Activated naive CD4-positive, alpha-beta T cell treated with anti-CD3 and anti-CD28 coated beads, Interleukin-2, amount 50 U/mL, for 16 hours (primary cell): Measurements from ENCODE around the gene FCHO2.
"Not testable (repeated sequence)": the region's sequence is repeated elsewhere in the genome, so short reads cannot be mapped to it uniquely, and the experiment has no call there.

Experiments
- DNase-seq: peaks from one replicate; pipeline ENCODE4 v3.0.0-alpha.2; 2020

The FCHO2 gene, protein sequence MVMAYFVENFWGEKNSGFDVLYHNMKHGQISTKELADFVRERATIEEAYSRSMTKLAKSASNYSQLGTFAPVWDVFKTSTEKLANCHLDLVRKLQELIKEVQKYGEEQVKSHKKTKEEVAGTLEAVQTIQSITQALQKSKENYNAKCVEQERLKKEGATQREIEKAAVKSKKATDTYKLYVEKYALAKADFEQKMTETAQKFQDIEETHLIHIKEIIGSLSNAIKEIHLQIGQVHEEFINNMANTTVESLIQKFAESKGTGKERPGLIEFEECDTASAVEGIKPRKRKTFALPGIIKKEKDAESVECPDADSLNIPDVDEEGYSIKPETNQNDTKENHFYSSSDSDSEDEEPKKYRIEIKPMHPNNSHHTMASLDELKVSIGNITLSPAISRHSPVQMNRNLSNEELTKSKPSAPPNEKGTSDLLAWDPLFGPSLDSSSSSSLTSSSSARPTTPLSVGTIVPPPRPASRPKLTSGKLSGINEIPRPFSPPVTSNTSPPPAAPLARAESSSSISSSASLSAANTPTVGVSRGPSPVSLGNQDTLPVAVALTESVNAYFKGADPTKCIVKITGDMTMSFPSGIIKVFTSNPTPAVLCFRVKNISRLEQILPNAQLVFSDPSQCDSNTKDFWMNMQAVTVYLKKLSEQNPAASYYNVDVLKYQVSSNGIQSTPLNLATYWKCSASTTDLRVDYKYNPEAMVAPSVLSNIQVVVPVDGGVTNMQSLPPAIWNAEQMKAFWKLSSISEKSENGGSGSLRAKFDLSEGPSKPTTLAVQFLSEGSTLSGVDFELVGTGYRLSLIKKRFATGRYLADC

DNA sequence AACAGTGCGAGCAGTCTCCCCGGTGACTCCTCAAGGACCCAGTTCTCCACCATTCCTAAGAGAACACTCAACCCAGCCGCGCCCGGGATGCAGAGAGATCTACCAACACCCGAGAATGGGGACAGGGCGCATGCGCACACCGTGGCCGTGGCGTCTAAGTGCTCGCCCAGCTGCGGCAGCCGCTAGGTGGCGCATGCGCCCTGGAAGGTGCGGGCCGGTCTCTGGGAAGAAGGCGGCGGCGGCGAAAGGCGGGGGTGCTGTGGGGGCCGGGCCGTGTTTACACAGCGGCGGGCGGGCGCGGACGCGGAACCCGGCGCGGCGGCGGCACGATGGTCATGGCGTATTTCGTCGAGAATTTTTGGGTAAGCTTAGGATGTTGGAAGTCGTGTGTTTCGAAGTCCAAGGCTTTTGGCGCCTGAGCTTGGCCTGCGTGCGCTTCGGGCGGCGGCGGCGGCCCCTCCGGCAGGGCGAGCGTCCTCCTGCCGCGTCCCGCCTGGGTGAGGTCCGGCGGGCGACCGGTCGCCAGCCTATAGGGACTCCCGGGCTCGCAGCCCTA is at the start of gene FCHO2:
Gene FCHO2, plus strand, starts transcription at position 274 of the 556 bp plus-strand sequence. Its CDS starts 56 bp downstream, at position 330.
- DNase-seq = peak; percentile 95

DNA sequence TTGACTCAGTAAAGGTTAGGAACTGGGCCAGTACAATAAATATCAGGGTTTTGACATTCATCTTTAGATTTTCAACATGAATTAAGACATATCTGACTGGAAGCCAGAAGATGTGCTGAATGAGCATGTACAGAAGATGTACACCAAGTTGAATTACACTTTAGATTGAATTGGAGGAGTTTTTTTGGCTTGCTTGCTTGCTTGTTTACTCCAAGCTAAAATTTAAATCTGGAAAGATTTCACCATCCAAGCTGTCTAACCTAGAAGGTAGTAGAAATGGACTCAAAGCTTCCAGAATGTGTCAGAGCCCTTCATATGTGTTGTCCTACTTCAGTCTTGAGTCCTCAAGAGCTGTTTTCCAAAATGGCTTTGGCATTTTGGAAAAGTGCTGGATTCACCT is 49.0 kb upstream of the FCHO2 start:
- DNase-seq = no peak

DNA sequence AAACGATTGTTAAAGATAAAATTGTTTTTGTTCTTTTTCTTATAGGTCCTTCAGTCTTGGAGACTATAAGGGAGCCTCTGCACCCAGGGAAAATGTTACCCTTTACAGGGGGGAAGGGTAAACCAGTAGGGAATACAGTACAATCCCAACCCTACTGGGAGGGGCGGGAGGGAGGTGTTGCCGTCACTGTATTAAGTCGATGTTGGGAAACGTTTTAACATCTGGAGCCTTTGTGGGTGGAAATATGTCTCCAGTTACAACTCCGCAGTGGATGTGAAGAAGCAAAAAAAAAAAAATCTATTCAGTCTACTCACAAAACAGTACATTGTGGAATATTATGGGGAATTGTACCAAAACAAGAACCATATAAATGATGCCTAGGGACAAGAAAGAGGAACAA is 47.2 kb upstream of the FCHO2 start:
- DNase-seq = no peak

DNA sequence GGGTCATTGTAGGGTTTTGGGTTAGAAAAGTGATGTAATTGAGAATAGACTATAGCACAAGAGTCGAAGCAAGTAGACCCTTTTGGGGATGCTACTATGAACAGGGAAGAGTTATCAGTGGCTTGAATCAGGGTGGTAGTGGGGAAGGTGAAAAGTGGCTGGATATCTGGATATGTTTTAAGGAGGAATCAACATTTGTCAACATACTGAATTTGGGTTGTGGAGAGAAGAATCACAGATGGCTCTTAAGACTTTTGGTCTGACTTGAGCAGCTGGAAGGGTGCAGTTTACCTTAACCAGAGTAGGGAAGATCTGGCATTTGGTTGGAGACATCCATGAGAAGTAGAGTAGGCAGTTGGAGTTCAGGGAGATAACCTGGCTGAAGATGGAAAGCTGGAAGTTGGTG is 38.5 kb upstream of the FCHO2 start:
- DNase-seq = no peak

DNA sequence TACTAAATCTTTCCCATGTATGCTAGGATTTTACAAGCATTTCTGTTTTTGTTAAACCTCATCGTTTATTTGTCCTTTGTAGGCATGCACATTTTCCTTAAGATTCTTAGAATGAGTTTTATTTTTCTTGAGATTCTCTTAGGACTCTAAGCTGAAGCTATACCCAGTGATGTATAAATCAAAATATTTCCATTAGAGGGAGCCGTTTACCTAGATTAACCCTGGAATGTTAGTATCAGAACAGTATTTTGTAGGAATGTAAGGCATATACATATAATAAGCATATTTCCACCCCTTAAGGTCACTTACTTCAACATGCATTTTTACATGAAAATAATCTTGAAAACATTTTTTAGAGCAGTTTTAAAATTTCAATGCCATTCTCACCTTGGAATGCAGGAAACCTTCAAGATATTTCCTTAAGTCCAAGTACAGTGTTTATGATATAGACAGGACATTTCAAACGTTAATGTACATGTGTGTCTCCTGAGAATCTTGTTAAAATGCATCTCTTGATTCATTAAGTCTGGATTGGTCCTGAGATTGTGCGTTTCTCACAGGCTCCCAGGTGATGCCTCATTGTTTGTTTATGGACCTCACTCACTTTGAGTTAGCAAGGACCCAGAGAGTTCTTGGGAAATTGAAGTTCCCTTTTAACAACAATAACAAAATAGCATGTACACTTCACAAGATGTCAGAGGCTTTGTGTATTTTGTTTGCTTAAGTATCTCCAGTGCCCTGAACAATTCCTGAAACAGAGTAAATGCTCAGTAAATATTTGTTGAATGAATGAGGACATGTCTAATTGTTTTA is 34.9 kb upstream of the FCHO2 start:
- DNase-seq = no peak

DNA sequence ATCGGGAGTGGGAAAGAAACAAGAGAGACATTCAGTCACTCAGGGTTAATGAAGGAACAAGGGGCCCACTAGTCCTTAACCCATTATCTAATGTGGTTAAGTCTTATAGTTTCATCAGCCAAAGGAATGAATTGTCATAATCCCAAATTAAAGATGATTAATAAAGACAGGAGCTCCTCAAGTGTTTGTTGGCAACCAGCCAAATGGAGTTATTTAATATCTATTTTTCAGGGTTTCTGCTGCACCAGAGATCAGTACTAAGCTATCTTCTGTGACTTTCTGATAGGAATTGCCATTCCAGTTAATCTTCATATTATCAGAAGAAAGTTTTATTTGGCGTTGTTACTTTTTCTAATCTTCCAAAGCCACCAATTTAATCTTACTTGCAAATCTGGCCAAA is 34.0 kb upstream of the FCHO2 start:
- no peak for DNase-seq

DNA sequence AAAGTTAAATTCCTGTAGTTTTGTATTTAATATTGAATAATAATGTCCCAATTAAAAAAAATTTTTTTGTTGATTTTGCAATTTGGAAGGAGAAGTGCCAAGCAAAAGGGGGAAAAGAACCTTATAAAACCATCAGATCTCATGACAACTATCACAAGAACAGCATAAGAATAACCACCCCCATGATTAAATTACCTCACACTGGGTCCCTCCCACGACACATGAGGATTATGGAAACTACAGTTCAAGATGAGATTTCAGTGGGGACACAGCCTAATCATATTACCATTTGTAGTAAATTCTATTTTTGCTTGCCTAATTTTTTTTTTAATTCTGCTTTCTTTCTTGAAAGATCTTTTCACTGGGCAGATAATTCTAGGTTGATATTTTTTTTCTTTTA is 33.4 kb upstream of the FCHO2 start:
- DNase-seq = no peak

DNA sequence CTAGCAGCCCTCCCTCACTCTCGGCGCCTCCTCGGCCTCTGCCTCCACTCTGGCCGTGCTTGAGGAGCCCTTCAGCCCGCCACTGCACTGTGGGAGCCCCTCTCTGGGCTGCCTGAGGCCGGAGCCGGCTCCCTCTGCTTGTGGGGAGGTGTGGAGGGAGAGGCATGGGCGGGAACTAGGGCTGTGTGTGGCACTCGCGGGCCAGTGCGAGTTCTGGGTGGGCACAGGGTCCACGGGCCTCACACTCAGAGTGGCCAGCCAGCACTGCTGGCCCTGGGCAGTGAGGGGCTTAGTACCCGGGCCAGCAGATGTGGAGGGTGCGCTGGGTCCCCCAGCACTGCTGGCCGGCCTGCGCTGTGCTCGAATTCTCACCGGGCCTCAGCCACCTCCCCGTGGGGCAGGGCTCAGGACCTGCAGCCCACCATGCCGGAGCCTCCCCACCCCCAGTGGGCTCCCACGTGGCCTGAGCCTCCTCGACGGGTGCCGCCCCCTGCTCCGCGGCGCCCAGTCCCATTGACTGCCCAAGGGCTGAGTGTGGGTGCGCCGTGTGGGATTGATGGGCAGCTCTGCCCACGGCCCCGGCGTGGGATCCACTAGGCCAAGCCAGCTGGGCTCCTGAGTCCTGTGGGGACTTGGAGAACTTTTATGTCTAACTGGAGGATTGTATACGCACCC is 30.4 kb upstream of the FCHO2 start:
- no peak for DNase-seq

DNA sequence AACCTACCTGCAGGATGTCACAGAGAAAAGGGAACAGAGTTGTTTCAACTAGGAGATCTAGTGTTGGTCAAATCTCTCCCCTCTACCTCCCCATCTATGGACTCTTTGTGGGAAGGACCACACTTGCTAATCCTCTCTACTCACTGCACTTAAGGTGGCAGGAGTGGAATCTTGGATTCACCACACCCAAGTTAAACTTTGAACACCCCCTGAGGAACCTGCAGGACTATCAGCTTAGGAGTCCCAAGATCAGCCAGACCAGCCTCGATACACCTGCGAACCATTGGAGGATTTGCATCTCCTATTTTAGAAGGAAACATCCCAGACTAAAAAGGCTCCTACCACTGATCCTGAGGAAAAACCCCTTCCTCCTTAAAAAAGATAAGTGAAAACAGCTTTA is 23.2 kb upstream of the FCHO2 start:
- not testable (repeated sequence) for DNase-seq

DNA sequence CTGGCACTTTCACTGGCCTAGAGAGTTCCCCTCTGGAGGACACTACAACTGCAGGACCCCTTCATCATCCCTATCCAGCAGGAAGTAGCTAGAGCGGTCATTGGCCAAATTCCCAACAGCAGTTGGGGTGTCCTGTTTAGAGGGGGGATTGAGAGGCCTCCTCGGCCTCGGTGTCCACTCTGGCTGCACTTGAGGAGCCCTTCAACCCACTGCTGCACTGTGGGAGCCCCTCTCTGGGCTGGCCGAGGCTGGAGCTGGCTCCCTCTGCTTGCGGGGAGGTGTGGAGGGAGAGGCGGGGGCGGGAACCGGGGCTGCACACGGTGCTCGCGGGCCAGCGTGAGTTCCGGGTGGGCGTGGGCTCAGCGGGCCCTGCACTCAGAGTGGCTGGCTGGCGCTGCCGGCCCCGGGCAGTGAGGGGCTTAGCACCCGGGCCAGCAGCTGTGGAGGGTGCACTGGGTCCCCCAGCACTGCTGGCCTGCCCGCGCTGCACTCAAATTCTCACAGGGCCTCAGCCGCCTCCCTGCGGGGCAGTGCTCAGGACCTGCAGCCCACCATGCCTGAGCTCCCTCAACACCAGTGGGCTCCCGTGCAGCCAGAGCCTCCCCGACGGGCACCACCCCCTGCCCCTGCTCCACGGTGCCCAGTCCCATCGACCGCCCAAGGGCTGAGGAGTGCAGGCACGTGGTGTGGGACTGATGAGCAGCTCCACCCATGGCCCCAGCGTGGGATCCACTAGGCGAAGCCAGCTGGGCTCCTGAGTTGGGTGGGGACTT is 20.7 kb upstream of the FCHO2 start:
- DNase-seq = not testable (repeated sequence)

DNA sequence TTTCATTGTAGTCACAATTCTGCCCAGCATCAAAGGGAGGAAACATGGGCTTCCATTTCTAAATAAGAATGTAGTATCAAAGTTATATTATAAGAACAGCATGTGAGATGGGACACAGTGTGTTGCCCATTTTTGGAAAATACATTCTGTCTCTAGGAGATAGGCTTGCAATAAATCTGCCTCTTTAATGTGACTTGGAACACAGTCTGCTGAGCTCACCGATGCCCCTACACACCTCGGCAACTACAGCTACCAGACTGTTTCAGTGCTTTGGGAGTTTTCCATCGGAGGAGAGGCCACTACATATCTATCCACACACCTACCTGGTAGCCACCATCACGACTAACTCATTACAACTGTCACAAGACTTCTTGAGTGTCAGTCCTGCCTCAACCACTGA is 18.9 kb upstream of the FCHO2 start:
- DNase-seq = no peak

DNA sequence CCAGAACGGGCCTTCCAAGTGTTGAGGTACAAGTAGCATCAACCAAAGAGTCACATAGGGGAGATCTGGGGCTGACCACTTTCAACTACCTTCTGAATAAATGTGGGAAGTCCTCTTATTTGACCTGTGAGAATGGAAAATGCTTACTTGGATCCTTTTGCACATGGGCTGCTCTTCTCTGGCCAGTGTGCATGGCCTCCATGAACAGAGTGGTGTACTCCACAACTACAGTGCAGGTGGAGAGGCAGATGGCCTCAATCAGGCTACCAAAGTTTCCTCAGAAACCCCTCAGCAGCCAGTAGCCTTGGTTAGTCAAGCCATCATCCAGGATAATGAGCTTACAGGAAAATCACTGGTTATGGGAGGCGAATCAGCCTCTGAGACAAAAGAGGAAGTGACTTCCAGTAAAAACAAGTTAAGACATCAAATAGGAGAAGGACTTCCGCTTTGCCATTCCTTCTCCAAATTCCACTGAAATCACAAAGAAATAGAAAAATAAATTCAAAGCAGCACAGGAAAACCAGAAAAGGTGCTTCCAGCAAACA is 18.3 kb upstream of the FCHO2 start:
- no peak for DNase-seq

DNA sequence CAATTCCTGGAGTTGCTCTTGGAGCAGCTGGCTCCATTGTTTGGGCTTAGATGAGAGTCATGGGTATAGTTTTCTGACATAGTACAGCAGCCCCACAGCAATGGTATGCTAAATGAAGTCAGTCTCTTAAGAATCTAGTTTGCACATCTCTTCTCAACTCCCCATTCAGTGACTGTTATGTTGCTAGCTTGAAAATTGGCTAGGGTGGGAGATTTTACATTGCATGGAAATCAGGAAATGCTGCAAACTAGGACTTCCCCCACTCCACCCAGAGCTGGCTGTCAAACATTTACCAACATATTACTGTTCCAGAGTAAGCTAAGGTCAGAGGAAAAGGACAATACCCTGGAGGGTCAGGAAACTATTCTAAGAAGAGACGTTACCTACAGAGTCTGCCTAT is 17.6 kb upstream of the FCHO2 start:
- DNase-seq = no peak

DNA sequence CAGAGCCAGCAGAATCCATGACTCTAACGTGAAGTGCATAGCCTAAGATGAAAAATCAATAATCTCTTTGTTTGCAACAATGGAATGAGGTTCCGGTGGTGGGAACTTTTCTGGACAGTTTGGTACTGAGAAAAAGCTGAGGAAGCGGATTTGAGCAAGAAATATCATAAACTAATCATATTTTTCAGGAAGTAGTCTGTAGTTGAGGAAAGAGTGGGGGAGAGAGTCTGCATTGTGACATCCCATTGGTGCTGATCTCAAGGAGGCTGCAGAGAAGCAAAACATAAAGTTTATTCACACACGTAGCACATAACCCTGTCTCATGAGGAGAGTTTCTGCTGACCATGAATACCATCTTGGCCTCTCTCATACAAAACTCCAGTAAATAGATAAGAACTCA is 15.8 kb upstream of the FCHO2 start:
- DNase-seq = no peak

DNA sequence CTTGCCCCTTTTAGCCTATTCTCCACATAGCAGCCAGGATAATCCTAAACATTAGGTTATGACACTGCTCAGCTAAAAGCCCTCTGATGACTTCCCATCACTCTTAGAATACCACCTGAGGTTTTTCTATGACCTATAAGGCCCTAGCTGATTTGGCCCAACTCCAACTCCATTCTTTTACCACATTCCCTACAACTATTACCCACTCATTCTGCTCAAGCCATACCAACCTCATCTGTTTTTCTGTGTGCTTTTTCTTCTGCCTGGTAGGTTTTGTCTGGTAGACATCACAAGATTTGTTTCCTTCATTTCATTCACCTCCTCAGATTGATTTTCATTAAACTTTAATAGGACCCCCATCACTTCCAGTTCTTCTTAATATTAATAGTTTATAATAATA is 12.5 kb upstream of the FCHO2 start:
- no peak for DNase-seq

DNA sequence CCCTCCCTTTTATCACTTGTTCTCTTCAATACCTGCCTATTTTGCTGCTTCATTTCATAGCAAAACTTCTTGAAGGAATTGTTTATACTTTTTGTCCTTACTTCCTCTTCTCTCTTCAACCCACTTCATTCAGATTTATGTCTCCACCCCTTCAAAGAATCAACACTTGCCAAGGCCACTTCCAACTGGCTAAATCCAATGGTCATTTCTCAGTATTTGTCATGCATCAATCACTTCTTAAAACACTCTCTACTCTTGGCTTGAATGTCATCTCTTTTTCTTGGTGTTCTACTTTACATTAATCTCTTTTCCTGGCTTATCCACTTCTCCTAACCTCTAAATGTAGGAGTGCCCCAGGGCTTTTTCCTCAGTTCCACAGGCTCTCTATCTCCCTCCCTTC is 8.3 kb upstream of the FCHO2 start:
- no peak for DNase-seq

DNA sequence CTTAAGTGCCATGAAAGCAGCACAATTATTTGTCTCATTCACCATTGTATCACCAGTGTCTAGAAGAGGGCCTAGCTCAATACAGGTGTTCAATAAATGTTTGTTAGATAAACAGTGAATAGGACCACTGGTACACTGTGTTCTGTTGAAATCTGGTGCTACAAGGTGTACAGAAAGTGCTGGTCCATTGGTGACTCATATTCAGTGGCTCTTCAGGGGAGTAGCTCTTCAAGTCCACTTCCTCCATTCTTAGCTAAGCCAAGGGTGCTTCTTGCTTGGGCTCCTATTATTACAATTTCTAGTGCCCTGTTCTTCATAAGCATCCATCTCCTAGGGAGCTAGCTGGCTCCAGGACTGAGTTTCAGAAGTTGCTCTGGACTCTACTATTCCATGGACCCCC is 6.4 kb upstream of the FCHO2 start:
- no peak for DNase-seq

DNA sequence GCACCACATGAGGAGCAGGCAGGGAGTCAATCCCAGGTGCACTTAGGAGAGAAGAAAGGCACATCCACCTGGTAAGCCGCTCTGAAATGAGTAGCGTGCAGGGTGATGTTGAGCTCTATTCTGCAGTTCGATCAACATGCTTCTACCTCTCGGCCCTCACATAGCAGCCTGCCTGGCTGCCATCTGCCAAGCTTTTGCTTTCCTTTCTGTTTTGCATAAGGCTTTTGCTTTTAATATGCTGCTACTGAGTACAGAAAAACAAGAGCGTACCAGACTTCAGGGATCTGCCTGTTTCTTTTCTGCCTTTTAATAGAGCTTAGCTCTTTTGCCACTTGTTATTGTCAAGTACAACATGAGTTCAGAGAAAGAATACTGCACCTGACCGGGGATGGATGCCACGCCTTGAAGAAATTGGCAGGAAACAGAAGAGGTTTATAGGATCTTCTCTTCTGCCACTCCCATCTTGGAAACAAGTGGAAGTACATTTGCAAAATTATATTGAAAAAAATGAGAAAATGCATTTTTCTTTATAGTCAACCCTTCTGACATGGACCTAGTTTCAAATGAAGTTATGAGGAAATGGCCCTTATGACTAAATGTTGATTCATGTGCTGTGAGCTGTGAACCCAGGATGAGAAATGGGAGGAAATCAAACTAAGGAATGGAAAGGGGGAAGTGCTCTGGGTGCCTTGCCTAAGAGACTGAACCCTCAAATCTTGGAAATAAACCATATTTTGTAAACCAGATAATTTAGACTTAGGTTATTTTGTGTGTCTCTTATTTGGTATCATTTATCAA is 4.0 kb upstream of the FCHO2 start:
- no peak for DNase-seq

DNA sequence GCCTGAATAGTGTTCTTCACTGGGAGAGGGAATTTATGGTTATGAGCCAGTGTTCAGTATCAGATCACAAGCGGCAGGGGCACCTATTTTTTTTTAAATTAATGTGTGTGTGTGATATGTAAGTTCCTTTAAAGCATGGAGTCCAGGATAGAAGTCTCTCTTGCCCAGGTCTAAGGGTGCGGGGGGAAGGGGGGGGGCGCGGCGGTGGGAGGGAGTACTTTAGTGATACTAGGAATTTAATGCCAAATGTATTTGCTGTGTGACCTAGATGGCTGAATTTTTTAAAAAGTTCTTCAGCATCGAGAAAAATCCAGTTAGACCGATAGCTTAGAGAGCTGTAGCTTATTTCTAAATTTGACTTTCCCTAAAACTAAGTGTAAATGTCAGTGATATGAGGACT is 1.5 kb upstream of the FCHO2 start:
- DNase-seq = no peak

DNA sequence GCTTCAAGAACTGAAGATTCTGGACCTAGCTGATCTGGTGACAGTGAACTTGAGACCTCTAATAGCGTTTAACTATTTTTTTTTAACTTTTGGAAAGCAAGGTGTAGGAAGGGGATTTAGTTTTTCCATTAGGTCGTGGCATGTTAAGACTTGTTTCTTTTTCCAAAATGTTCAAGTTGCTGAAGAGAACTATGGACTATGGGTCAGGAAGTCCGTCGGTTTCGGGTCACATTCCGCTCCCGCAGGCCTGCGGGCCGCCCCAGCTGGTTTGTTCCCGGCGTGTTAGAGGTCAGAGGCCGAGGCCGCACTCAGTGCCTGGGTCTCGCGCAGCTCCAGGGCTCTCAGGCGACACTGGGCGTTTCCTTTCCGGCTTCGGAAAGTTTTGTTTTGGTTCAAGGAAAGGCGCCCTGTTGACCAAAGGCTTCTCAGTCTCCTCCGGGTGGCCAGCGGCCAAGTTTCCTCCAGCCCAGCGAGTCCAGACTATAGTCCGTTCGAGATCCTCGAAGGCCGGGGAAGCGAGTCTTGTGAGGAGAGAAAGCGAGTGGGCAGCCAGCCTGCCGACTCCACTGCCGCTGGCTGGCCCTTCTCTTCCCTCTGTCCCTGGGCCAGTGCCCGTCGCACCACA is 586 bp upstream of the FCHO2 start:
- no peak for DNase-seq
